CD4-positive, CD25-positive, alpha-beta regulatory T cell (primary cell): ENCODE measurements around the gene AAR2. TPM values are rescaled to one million over a fixed set of nuclear protein-coding genes. Genes with fewer than 3 reads are reported as not detected.

ENCODE experiments used
- ATAC-seq, 2 donors: fragments of 150-1000 bp; cut with Tn5 transposase; one replicate each; pipeline ENCODE4 v1.10.0; 2021; ENCODE audit warnings: low read depth in 2 of 2, moderate number of reproducible peaks in 2 of 2, moderate library complexity in 1 of 2
- DNase-seq, 3 donors: peaks; one replicate each; pipeline versions ENCODE4 v3.0.0 to v3.0.0-alpha.2; 2012 to 2022; ENCODE audit warnings: mixed read lengths in 1 of 3
- H3K27ac ChIP-seq: one replicate; pipeline ENCODE4 v1.7.0; 2013; ENCODE audit warnings: mild to moderate bottlenecking, low read length; ENCODE audit not compliant: insufficient read depth, poor library complexity, severe bottlenecking
- H3K27me3 ChIP-seq: one replicate; pipeline ENCODE4 v1.7.0; 2013; ENCODE audit warnings: low read length; ENCODE audit not compliant: control insufficient read depth, insufficient read depth
- H3K36me3 ChIP-seq: one replicate; pipeline ENCODE4 v1.7.0; 2013; ENCODE audit warnings: mild to moderate bottlenecking, low read length, moderate library complexity; ENCODE audit not compliant: control insufficient read depth, insufficient read depth
- H3K4me1 ChIP-seq: 2 replicates; pipeline ENCODE4 v1.7.0; 2013; ENCODE audit warnings: mild to moderate bottlenecking, low read length; ENCODE audit not compliant: insufficient read depth, control insufficient read depth, poor library complexity, severe bottlenecking
- H3K4me3 ChIP-seq: one replicate; pipeline ENCODE4 v1.7.0; 2013; ENCODE audit warnings: low read depth, mild to moderate bottlenecking, low read length, moderate library complexity
- H3K9me3 ChIP-seq, 2 experiments: 1 replicate in 1 of 2; 2 replicates in 1 of 2; pipeline ENCODE4 v1.7.0; 2013; ENCODE audit warnings: low read length in 2 of 2, mild to moderate bottlenecking in 1 of 2, moderate library complexity in 1 of 2; ENCODE audit not compliant: control insufficient read depth in 2 of 2
- H3K27ac Mint-ChIP-seq, 3 donors: one replicate each; pipeline ENCODE4 v1.8.0; 2020 to 2022; ENCODE audit warnings: mild to moderate bottlenecking in 3 of 3, mixed read lengths in 3 of 3, moderate library complexity in 2 of 3
- H3K27me3 Mint-ChIP-seq: one replicate; pipeline ENCODE4 v1.8.0; 2022; ENCODE audit warnings: mild to moderate bottlenecking, mixed read lengths
- H3K36me3 Mint-ChIP-seq: one replicate; pipeline ENCODE4 v1.8.0; 2020; ENCODE audit warnings: mixed read lengths
- H3K4me1 Mint-ChIP-seq, 4 donors: one replicate each; pipeline ENCODE4 v1.8.0; 2020 to 2022; ENCODE audit warnings: mixed read lengths in 4 of 4, mild to moderate bottlenecking in 1 of 4
- H3K4me3 Mint-ChIP-seq, 4 donors: one replicate each; pipeline ENCODE4 v1.8.0; 2020 to 2022; ENCODE audit warnings: mild to moderate bottlenecking in 4 of 4, mixed read lengths in 4 of 4, moderate library complexity in 3 of 4
- H3K9me3 Mint-ChIP-seq, 7 donors: one replicate each; pipeline ENCODE4 v1.8.0; 2020 to 2022; ENCODE audit warnings: mixed read lengths in 7 of 7, mild to moderate bottlenecking in 3 of 7, moderate library complexity in 2 of 7
- polyA plus RNA-seq, 4 donors: library from polyadenylated mRNA; unstranded; fragments of 300-500 nt; fragmentation: Illumina TruSeq; gene quantifications; one replicate each; pipeline ENCODE4 v1.2.3, GENCODE V29; 2021
- total RNA-seq: library from RNA; stranded (reverse); gene quantifications from one replicate; pipeline ENCODE4 v1.2.3, GENCODE V29; 2022

AAR2 gene
- total and polyA plus RNA-seq, 5 donors from 2014 or later = 18.0 to 58.3 (median 49.0) TPM

DNA sequence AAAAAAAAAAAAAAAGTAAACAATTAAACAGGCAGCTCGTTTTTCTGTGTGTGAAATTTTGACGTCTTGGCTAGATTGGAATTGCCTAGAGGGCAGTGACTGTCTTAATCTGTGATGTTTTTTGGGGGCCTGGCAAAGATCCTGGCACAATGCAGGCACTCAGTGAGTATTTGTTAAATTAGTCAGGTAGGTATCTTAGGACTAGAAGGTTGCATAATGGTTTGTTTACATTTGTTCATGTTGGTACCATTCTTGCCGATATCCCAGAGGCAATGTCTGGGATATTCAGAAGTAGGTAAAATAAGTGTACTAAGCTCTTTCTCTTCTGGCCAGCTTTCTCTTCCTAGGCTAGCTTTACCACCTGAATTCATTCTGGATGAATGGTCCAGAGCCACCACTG is 2.5 kb downstream of the AAR2 start:
- Histone ChIP-seq H3K9me3 (no peaks in the 10 kb centered on the region), H3K4me1 (peaks cover 26% of the 10 kb centered on the region), H3K27ac (no peak overlapping the region), H3K4me3 (no peak overlapping the region), H3K36me3 (peaks cover 37% of the 10 kb centered on the region), H3K27me3 (no peaks in the 10 kb centered on the region)
- H3K27ac Mint-ChIP-seq = peak overlapping the region; percentile 11 to 72 (median 52)
- H3K9me3 Mint-ChIP-seq = peaks cover 0 to 1% (median 0%) of the 10 kb centered on the region in 7 donors
- H3K36me3 Mint-ChIP-seq = no peaks in the 10 kb centered on the region
- H3K4me1 Mint-ChIP-seq = peaks cover 31 to 65% (median 48%) of the 10 kb centered on the region in 4 donors
- H3K4me3 Mint-ChIP-seq = peak overlapping the region; percentile 67 to 87 (median 74)
- no peaks in the 10 kb centered on the region for H3K27me3 Mint-ChIP-seq
- DNase-seq (no peak), ATAC-seq (no peak)

DNA sequence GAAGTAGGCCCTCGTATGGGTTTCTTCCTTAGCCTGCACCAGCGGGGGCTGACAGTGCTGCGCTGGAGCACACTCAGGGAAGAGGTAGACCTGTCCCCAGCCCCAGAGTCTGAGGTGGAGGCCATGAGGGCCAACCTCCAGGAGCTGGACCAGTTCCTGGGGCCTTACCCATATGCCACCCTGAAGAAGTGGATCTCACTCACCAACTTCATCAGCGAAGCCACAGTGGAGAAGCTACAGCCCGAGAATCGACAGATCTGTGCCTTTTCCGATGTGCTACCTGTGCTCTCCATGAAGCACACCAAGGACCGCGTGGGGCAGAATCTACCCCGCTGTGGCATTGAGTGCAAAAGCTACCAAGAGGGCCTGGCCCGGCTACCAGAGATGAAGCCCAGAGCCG is 3.8 kb downstream of the AAR2 start:
- Mint-ChIP-seq H3K27ac (no peak overlapping the region), H3K9me3 (peaks cover 0 to 1% (median 0%) of the 10 kb centered on the region in 7 donors), H3K4me1 (peaks cover 34 to 67% (median 49%) of the 10 kb centered on the region in 4 donors), H3K36me3 (peaks cover 4% of the 10 kb centered on the region), H3K4me3 (no peak overlapping the region), H3K27me3 (no peaks in the 10 kb centered on the region)
- H3K4me3 ChIP-seq = no peak overlapping the region
- ATAC-seq = no peak
- H3K27ac ChIP-seq = no peak overlapping the region
- no peak for DNase-seq
- no peaks in the 10 kb centered on the region for H3K27me3 ChIP-seq
- H3K36me3 ChIP-seq = peaks cover 50% of the 10 kb centered on the region
- H3K4me1 ChIP-seq = peaks cover 26% of the 10 kb centered on the region
- H3K9me3 ChIP-seq = no peaks in the 10 kb centered on the region

DNA sequence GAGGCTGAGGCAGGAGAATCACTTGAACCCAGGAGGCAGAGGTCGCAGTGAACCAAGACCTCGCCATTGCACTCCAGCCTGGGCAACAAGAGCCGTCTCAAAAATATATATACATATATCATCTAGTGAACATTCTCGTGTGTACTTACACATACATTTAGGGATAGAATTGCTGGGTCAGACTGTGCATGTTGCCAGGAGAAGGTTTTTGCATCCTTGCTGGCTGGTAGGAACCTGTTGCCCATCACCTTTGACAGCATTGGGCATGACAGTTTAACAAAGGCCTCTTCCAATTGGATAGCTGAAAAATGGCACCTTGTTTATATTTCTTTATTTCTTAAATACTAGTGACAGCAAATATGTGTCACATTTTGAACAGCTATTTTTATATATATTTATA is 5.4 kb downstream of the AAR2 start:
- Mint-ChIP-seq H3K27me3 (no peaks in the 10 kb centered on the region), H3K27ac (no peak overlapping the region), H3K9me3 (peaks cover 0 to 1% (median 0%) of the 10 kb centered on the region in 7 donors), H3K36me3 (peaks cover 10% of the 10 kb centered on the region), H3K4me1 (peaks cover 24 to 60% (median 44%) of the 10 kb centered on the region in 4 donors), H3K4me3 (no peak overlapping the region)
- Histone ChIP-seq H3K4me3 (no peak overlapping the region), H3K27me3 (no peaks in the 10 kb centered on the region), H3K4me1 (peaks cover 22% of the 10 kb centered on the region), H3K27ac (no peak overlapping the region), H3K9me3 (no peaks in the 10 kb centered on the region), H3K36me3 (peaks cover 66% of the 10 kb centered on the region)
- DNase-seq = no peak
- ATAC-seq = no peak

DNA sequence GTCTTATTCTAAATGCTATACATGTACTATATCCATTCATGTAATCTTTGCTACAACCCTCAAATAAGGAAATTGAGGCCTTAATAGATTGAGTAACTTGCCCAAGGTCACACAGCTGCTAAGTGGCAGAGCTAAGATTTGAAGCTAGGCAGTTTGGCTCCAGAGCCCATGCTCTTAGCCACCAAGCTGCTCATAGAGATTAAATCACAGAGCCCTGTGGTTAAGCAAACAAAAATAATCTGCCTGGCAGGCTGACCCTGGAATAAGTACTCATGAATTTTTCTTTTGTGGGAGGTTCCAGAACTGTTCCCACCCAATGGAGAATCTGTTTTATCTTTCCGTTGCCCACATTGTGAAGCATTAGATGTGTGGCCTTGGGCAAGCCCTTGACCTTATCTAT is 7.4 kb downstream of the AAR2 start:
- no peak overlapping the region for H3K27ac ChIP-seq
- H3K36me3 ChIP-seq = peaks cover 86% of the 10 kb centered on the region
- no peak overlapping the region for H3K27ac Mint-ChIP-seq
- no peaks in the 10 kb centered on the region for H3K27me3 ChIP-seq
- peaks cover 4% of the 10 kb centered on the region for H3K4me1 ChIP-seq
- H3K27me3 Mint-ChIP-seq = no peaks in the 10 kb centered on the region
- no peak overlapping the region for H3K4me3 Mint-ChIP-seq
- ATAC-seq (no peak), DNase-seq (no peak)
- H3K4me1 Mint-ChIP-seq = peaks cover 14 to 55% (median 37%) of the 10 kb centered on the region in 4 donors
- peaks cover 0 to 1% (median 0%) of the 10 kb centered on the region in 7 donors for H3K9me3 Mint-ChIP-seq
- H3K36me3 Mint-ChIP-seq = peaks cover 27% of the 10 kb centered on the region
- no peaks in the 10 kb centered on the region for H3K9me3 ChIP-seq
- H3K4me3 ChIP-seq = no peak overlapping the region

DNA sequence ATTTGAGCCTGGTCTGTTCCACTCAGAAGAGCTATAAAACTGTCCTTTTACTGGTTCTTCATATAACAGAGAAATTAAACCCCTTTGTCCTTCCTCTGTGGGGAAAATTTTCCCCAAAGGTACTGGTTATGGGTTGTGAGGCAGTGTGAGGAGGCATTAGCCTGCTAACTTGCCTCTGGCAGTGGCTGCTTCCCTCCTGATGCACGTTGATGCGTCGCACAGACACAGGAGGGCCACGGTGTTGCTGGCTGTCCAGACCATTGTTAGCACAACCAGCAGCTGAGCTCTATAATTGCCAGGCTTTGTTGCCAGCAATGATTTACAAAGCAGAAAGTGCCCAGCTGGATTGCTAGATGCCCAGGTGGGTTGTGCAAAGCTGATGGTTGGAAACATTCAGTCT is 10.1 kb downstream of the AAR2 start:
- no peak overlapping the region for H3K27ac ChIP-seq
- H3K4me1 ChIP-seq = peaks cover 6% of the 10 kb centered on the region
- H3K4me1 Mint-ChIP-seq = peaks cover under 1 to 45% (median 23%) of the 10 kb centered on the region in 4 donors
- H3K9me3 Mint-ChIP-seq = peaks cover 0 to under 1% (median 0%) of the 10 kb centered on the region in 7 donors
- no peaks in the 10 kb centered on the region for H3K27me3 ChIP-seq
- H3K4me3 Mint-ChIP-seq = no peak overlapping the region
- peaks cover 32% of the 10 kb centered on the region for H3K36me3 Mint-ChIP-seq
- peaks cover 86% of the 10 kb centered on the region for H3K36me3 ChIP-seq
- ATAC-seq (no peak), DNase-seq (no peak)
- H3K9me3 ChIP-seq = no peaks in the 10 kb centered on the region
- H3K27ac Mint-ChIP-seq = no peak overlapping the region
- H3K27me3 Mint-ChIP-seq = no peaks in the 10 kb centered on the region
- H3K4me3 ChIP-seq = no peak overlapping the region

DNA sequence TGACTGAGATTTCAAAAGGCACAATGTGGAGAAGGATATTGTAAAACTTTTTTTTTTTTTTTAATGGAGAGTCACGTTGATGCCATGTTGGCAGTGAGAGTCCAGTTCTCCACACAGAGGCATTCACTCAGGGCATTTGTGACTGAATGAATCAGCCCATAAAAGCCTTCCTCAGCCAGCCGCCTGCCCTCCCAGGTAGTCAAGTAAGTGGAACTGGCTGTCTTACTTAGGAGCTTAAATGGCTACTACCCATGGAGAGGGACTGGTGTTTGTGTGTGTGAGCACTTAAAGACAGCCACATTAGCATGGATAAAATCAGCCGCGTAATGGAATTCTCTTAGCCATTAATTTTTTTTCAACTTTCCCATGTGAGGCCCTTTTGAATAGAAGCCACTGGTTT is 12.6 kb downstream of the AAR2 start:
- Histone ChIP-seq H3K4me1 (peaks cover 6% of the 10 kb centered on the region), H3K4me3 (no peak overlapping the region), H3K27ac (no peak overlapping the region), H3K27me3 (no peaks in the 10 kb centered on the region), H3K9me3 (no peaks in the 10 kb centered on the region), H3K36me3 (peaks cover 88% of the 10 kb centered on the region)
- DNase-seq = no peak
- Mint-ChIP-seq H3K27ac (peak overlapping the region in 2 of 3 donors; percentile 40 to 55), H3K27me3 (no peaks in the 10 kb centered on the region), H3K36me3 (peaks cover 36% of the 10 kb centered on the region), H3K4me1 (peaks cover 0 to 47% (median 25%) of the 10 kb centered on the region in 4 donors), H3K4me3 (peak overlapping the region in 1 of 4 donors; percentile 18), H3K9me3 (no peaks in the 10 kb centered on the region)
- no peak for ATAC-seq

DNA sequence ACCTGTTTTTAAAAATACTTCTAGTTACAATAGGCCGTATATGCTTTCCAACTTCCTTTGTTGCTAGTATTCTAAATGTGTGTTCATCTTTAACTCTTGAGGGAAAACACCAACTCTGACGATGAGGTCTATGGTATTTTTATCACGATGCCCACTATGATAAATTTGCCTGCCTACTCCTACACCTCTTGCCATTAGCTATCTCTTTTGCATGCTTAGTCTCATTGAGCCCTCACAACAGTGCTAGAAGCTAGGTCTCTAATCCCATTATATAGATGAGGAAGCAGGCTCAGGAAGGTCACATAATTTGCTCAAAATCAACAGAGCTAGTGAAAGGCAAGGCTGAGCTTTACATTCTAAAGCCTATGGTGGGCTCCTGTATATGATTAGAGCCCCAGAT is 13.2 kb downstream of the AAR2 start:
- no peak overlapping the region for H3K27ac ChIP-seq
- DNase-seq = no peak
- no peak for ATAC-seq
- peak overlapping the region in 2 of 3 donors; percentile 40 to 42 for H3K27ac Mint-ChIP-seq
- H3K36me3 ChIP-seq = peaks cover 87% of the 10 kb centered on the region
- no peak overlapping the region for H3K4me3 ChIP-seq
- H3K4me1 Mint-ChIP-seq = peaks cover 0 to 44% (median 26%) of the 10 kb centered on the region in 4 donors
- H3K9me3 Mint-ChIP-seq = no peaks in the 10 kb centered on the region
- peaks cover 6% of the 10 kb centered on the region for H3K4me1 ChIP-seq
- H3K4me3 Mint-ChIP-seq = no peak overlapping the region
- no peaks in the 10 kb centered on the region for H3K27me3 Mint-ChIP-seq
- peaks cover 36% of the 10 kb centered on the region for H3K36me3 Mint-ChIP-seq
- H3K9me3 ChIP-seq = no peaks in the 10 kb centered on the region
- no peaks in the 10 kb centered on the region for H3K27me3 ChIP-seq

DNA sequence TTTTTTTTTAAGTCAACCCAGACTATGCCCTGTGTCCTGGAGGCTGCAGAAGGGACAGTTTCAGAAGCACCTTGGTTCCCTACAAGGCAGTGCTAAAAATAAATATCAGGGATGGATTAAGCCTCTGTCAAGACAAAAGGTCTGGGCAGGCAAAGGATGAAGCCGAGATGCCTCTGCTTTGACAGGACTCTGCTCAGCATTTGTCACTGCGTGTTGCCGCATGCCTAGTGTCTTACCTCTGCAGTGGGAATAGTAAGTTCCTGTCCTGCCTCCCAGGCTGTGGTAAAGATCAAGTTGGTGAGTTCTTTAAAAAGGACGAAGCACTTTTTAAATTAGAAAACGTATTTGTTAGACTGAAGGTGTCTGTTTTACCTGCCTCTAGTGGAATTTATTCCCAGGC is 15.1 kb downstream of the AAR2 start:
- peaks cover 43% of the 10 kb centered on the region for H3K36me3 Mint-ChIP-seq
- Histone ChIP-seq H3K27me3 (no peaks in the 10 kb centered on the region), H3K27ac (no peak overlapping the region), H3K36me3 (peaks cover 84% of the 10 kb centered on the region), H3K4me3 (no peak overlapping the region), H3K9me3 (no peaks in the 10 kb centered on the region), H3K4me1 (peaks cover 6% of the 10 kb centered on the region)
- H3K4me1 Mint-ChIP-seq = peaks cover 0 to 40% (median 26%) of the 10 kb centered on the region in 4 donors
- no peaks in the 10 kb centered on the region for H3K9me3 Mint-ChIP-seq
- H3K27ac Mint-ChIP-seq = no peak overlapping the region
- ATAC-seq (no peak), DNase-seq (no peak)
- no peaks in the 10 kb centered on the region for H3K27me3 Mint-ChIP-seq
- H3K4me3 Mint-ChIP-seq = no peak overlapping the region
